HG03196 (cell line): ENCODE data around the gene PRSS2.

Experiments used
- ATAC-seq: cut with Tn5 transposase; IDR thresholded peaks from one replicate; pipeline ENCODE4 v1.9.1; 2021; ENCODE audit not compliant: unreplicated experiment

Gene PRSS2

DNA sequence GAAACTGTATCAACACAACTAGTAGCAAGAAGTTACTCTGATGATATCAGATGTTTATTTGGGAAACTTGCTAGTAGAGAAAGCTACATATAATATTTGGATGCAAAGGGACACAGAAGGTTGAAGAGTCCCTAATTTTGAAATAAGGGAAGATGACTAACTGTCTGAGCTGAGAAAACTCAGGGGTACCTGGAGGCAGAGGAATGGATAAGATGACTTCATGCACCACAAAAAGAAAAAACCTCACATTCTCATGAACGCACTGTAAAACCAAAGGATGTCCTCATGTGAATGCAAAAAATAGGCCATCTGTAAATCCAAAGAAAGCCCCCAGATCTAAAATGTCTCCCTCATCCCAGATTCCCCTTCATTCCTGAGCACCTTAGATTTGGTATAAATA is 29.3 kb downstream of the PRSS2 start:
- ATAC-seq, result no peak

DNA sequence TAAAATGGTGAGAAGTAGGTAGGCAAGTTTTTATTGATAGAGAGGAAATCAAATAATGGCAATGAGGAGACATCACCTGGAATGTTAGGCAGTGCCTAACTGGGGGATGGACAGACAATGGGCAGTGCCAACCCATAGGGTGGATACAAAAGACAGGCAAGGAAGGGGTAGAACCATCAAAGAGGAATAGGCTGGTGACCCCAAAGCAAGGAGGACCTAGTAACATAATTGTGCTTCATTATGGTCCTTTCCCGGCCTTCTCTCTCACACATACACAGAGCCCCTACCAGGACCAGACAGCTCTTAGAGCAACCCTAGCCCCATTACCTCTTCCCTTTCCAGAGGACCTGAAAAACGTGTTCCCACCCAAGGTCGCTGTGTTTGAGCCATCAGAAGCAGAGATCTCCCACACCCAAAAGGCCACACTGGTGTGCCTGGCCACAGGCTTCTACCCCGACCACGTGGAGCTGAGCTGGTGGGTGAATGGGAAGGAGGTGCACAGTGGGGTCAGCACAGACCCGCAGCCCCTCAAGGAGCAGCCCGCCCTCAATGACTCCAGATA is 30.0 kb downstream of the PRSS2 start:
- no peak for ATAC-seq

DNA sequence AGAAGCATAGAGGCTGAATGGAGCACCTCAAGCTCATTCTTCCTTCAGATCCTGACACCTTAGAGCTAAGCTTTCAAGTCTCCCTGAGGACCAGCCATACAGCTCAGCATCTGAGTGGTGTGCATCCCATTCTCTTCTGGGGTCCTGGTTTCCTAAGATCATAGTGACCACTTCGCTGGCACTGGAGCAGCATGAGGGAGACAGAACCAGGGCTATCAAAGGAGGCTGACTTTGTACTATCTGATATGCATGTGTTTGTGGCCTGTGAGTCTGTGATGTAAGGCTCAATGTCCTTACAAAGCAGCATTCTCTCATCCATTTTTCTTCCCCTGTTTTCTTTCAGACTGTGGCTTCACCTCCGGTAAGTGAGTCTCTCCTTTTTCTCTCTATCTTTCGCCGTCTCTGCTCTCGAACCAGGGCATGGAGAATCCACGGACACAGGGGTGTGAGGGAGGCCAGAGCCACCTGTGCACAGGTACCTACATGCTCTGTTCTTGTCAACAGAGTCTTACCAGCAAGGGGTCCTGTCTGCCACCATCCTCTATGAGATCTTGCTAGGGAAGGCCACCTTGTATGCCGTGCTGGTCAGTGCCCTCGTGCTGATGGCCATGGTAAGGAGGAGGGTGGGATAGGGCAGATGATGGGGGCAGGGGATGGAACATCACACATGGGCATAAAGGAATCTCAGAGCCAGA is 31.0 kb downstream of the PRSS2 start:
- no peak for ATAC-seq

DNA sequence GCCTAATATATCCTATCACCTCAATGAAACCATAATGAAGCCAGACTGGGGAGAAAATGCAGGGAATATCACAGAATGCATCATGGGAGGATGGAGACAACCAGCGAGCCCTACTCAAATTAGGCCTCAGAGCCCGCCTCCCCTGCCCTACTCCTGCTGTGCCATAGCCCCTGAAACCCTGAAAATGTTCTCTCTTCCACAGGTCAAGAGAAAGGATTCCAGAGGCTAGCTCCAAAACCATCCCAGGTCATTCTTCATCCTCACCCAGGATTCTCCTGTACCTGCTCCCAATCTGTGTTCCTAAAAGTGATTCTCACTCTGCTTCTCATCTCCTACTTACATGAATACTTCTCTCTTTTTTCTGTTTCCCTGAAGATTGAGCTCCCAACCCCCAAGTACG is 31.5 kb downstream of the PRSS2 start:
- ATAC-seq, result no peak

DNA sequence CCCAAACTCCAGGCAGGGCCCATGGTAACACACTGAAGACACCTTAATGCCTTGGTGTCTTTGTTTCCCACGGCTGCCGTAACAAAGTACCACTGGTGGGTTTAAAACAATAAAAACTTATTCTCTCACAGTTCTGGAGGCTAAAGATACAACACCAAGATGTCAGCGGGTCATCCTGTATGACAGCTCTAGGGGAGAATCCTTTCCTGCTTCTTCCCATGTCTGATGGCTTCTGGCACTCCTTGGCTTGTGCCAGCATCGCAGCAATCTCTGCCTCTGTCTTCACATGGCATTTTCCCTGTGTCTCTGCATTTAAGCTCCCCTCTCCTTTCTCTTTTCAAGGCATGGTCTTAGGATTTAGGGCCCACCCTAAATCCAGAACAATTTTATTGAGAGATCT is 33.1 kb downstream of the PRSS2 start:
- ATAC-seq, result no peak

DNA sequence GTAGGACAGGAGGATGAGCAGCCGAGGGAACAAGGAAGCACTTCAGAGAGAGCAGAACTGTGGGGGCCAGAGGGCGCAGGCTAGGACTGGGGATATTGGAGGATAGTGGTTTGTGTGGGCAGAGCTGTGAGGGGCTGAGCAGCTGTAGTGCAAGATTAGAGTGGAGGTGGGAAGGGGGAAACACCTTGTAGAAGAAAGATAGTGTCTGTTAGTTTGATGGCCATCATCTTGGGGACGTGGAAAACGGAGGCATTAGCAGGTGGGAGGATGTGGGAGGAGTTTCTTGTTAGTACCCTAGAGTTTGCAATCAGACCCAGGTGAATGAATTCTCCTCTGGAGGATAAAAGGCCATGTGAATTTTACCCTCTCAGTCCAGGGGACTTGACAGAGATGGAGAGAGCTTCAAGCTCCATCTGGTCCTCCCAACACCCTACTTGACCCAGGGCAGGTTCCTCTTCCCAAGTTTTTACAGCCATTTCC is 34.0 kb downstream of the PRSS2 start:
- ATAC-seq, result no peak

DNA sequence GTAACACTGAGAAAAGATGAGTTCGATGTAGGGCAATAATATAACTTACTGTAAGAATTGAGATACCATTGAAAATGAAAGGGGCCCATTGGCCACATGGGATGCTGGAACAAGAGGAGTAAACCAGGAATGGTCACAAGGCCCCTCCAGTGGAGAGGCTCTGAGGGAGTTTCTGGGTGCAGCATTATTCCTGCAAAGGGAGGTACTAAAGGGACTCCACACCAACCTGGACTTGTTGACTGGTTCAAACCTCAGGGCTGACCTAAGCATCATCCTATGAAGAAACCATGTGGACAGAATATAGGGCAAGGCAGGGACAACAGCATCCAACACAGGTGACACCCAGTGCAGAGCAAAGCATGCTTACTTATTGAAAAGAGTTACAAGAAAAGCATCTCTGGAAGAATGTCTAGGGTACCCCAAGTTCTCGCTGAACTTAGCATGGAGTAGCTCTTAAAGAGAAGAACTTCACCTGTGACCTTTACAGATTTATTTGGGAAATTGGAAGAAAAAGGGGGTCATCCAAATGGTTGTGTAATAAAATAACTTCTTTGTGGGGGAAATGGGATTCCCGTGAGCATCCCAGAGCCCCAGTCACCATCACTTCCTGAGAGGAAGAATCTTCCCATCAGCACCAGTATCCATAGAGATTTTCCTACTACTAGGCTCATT is 34.7 kb downstream of the PRSS2 start:
- no peak for ATAC-seq

DNA sequence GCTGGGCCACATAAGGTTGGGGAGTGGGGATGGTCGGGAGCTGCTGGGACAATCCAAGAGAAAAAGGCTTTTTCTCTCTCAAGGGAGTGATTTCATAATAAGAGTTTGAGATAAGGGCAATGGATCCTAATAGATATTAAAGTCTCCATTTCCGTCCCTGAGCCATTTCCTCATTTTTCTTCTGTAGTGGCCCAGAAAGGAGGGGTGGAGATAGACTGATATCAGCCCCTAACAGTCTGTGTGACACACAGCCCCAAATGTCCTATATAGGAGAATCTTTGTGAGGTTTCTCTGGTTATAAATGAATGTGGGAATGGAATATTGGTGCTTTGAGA is 35.2 kb downstream of the PRSS2 start:
- ATAC-seq, result no peak

DNA sequence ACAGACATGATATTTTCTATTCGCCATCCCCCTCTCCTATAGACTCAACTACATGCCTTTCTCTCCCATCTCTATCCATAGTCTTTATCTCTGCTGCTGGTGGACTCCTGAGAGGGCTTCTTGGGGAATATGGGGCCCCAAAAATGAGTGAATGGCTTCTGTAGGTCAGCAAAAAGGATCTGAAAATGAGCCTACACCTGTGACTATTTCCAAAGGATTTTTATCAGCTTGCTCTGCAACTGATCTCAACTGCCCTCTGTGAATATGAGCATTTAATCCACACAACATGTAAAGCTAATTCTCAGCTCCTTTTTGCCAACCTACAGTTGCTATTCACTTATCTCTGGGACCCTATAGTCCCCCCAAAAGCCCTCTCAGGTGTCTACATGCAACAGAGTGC is 36.2 kb downstream of the PRSS2 start:
- ATAC-seq, result no peak

DNA sequence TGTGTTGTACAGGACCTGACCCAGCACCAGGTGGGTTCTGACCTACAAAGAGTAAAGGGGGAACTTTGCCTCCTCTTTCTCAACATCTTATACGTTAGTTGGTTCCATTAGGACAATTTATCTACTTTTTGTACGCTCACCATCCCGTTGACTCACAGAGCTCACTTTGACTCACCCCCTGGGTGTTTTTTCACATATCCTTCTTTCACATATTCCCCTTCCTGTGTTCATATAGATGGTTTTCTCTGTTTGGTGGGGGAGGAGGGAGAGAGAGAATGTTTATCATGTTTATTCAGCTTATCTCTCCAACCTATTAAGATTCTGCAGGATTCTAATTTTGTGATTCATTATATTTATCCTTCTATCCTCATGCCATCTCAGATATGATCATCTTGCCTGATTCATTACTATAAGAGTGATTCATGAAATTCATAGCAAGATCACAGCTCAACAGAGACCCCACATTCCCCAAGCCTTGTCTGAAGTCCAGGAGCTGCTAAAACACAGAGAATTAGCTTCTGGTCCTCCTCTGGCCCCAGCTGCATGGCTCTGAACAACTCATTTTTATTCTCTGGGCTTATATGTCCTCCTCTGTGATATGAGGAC is 37.2 kb downstream of the PRSS2 start:
- ATAC-seq, result no peak

DNA sequence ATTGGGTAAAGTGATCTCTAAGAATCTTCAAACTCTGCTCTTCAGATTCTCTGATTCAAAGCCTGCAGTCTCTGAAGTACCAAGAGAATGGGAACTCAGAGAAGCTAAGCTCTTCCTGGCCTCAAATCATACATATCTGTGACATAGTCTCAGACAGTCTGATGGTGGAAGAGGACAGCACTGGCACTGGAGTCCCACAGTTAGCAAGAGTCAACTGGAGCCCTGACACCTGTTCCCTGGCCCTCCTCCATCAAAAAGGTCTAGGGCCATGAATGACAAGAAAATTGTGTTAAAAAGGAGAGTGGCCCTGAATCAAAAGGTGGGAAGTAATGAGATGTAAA is 37.7 kb downstream of the PRSS2 start:
- peak; percentile 27 for ATAC-seq

DNA sequence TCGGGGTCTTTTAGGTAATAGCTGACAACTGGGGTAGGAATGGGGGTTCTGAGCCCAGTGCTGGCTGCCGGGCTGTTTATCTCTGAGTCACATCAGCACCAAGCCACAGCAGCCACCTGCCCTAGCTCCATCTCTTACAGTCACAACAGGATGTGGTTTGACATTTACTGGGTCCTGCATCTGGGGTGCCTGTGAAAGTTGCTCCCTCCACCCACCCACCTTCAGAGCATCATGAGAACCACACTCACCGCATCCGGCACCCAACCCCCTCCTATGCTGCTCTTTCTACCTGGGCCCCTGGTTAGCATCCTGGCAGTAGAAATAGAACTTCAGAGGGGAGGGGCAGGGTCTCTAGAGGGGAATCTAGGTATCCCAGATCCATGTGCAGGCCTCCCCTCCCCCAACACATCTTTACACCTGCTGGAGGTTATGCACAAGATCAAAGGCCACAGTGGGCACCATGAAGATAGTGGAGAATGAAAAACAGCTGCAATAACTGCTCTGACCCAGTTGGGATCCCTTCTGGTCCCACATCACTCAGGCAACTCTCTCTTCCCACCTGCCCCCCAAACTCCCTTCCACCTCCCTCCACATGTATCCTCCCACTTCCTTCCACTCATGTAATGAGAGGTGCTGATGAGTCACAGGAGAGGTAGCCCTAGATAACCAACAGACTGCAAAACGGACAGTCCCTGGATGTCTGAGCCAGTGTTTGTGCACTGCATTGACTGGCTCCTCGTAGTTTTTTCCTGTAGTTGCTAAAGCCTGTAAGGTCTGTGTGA is 38.2 kb downstream of the PRSS2 start:
- peak; percentile 91 for ATAC-seq

DNA sequence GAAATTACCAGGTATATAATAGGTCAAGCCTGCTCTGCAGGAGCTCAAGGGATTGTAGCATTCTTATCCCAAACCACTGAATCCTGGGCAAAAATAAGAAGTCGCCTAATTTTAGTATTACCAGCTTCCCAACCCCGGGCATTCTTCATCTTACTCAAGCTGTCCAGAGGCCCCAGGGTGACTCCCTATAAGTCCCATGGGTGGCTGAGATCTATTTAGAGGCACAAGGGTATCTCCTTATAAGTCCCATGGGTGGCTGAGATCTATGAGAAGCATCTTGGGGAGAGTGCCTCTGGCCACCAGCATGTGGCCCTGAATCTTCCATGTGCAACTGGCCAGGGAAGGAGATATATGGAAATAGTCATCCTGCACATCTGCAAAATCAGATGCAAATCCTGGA is 38.9 kb downstream of the PRSS2 start:
- no peak for ATAC-seq

DNA sequence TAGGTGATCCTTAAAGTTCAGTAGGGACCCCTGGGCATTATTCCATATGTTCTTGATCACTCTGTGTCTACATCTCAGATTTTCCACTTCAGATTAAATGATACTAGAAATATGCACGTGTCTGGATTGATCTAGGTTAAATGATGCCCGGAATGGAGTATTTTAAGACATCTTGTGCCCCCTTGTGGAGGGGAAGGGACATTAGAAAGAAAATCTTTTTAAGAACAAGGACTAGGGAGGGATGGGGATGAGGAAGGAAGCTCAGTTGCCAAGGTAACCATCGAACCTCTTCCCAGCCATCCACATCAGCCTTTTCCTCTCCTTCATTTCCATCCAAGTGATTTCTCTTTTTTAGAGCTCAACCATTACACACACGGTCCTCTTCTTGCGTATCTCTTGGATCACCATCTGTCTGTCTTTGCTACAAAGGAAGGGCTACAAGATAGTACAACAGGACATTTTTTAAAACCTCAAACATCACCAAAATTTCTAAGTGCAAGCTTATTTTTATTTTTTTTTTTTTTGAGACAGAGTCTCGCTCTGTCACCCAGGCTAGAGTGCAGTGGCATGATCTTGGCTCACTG is 40.5 kb downstream of the PRSS2 start:
- ATAC-seq, result no peak

DNA sequence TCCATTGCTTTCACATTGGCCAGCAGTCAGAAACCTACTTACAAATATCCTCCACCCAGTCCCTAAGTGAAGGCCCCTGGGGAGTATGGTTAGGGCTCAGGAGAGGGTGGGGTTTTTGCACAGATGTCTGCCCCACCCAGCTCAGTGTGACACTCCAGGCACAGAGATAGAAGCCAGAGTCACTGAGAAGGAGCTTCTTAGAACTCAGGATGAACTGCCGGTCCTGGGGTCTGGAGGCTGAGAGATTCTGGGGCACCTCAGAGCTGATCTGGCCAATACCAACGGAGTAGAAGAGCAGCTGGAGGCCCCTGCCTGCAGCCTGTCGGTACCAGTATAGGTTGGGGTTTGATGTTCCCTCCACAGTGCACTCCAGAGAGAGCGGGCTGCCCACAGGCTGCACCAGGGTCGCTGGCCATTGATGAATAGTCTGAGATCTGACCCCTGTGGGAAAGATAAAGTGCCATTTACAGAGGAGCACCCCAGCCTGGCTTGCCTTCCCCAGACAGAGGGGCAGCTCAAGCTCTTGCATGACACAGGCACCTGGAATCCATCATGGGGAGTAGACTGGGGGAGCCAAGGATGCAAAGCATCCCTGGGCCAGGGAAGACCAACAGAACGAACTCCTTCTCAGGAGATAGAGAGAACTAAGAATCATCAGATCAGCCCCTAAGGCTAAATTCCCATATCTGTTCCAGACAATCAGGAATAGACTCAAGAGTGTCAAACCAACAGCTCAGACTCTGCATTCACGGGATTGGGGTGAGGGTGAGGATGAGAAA is 41.9 kb downstream of the PRSS2 start:
- no peak for ATAC-seq

DNA sequence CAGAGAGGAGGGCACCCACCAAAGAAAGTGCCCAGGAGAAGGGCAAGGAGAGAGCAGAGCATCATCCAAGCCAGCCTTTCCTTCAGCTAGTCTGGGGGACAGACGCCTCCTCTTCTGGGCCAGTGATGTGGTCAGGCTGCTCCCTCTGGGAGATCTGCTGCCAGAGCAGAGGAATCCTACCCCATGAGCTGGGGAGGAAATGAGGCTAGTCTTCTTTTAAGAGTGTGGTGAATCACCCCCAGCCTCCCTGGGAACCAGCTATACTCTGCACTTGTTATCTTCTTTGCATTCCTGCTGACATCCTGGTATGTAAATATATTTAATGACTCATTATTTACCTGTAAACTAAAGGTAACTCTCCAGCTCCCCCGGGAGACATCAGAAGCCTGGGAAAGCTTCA is 42.5 kb downstream of the PRSS2 start:
- ATAC-seq, result no peak

DNA sequence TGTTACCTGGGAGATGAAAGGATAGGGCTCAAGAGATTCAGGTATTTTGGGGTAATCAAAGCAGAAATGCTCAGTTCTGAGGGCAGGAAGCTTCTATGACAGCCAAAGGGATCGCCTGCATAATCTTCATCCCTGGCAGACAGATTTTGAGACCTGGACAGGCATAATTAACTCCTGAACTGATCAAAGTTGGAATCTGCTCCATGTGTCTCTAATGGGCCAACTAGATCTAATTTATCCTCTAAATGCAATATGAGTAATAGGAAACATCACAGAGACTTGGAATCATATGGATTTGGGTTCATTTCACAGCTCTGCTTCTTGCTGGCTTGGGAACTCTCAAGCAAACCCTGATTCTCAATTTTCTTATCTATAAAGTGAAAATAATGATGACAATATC is 42.9 kb downstream of the PRSS2 start:
- ATAC-seq, result no peak

DNA sequence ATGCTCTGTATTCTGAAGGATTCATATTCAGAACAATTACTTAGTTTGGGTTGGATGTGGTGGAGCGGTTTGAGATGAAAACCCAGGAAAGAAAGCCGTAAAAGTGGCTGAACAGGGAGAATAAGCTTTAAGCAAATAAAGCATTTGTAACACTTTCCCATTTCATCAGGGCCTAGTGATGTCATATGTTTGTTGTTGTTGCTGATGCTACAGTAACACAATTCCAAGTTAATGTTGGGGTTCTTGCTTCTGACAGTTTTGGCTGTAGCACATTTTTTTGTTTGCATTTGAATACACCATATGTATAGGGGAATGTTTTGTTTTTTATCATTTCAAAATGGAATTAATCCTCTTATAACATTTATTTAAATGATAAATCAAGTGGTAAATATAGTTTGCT is 43.7 kb downstream of the PRSS2 start:
- ATAC-seq, result no peak

DNA sequence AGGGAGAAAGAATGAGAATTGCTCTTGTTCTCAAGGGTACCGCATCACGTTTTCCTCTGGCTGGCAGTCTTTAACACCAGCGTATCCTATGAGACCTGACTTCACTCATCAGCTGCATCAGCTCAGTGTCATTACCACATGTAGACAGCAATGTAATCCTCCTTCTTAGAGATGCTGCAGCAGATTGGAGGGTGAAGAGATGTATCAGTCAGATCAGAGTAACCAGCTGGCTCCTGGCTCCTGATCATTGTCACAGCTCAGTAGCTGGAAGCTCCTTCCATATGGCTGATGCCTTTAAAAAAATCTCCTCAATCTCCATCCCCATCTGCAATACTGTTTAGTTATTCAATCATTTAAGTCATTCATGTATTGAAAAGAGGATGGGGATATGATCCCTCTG is 44.4 kb downstream of the PRSS2 start:
- ATAC-seq, result no peak

DNA sequence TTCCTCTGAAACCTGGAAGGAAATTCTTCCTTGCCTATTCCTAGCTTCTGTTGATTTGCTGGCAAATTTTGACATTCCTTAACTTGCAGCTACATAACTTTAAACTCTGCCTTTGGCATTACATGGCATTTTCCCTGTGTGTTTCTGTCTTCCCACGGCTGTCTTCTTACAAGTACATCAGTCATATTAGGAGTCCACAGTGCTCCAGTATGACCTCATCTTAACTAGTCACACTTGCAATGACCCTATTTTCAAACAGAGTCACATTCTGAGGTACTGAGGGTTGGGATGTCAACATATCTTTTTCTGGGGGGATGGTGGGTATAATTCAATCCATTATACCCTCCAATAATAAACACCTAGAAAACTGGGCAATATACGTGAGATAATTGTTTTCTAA is 46.7 kb downstream of the PRSS2 start:
- no peak for ATAC-seq
